NCI-H1105 (cell line): ENCODE measurements around the gene SLC25A13.
A peak's percentile ranks its signal among the peaks of the same experiment; 100 is the strongest.
"Not testable (repeated sequence)": the region's sequence is repeated elsewhere in the genome, so short reads cannot be mapped to it uniquely, and the experiment has no call there.

Experiments used
- DNase-seq: peaks from one replicate; lab custom pipeline; 2025; lab: John Stamatoyannopoulos, UW

Gene SLC25A13

DNA sequence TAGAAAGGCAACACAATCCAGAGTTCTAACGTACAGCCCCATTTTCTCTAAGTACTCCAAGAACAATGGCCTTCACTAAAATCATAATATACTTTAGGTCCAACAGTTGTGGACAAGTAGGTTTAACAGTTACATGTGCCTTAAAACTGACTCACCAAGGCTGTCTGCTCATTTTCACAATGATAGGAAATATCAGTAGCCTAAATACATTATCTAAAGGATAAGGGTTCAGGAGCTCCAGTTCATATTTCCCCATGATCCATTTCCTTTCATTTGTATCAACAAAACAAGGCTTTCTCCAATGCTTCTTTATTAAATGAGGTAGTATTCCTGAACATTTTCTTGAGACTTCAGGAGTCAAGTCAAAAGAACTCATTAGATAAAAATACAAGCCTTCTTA, 164.0 kb downstream of the SLC25A13 start:
- no peak for DNase-seq

DNA sequence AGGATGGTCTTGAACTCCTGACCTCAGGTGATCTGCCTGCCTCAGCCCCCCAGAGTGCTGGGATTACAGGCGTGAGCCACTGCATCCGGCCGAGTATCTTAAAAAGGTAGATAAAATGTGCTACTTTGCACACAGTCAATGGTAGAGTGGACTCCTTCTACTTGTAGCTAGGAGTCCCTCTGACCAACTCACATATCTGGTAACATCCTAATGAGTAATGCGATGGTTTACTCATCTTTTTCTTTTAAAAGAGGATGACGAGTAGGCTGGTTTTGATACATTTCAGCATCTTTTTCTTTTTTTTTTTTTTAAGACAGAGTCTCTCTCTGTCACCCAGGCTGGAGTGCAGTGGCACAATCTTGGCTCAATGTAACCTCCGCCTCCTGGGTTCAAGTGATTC, 167.4 kb downstream of the SLC25A13 start:
- DNase-seq = not testable (repeated sequence)

DNA sequence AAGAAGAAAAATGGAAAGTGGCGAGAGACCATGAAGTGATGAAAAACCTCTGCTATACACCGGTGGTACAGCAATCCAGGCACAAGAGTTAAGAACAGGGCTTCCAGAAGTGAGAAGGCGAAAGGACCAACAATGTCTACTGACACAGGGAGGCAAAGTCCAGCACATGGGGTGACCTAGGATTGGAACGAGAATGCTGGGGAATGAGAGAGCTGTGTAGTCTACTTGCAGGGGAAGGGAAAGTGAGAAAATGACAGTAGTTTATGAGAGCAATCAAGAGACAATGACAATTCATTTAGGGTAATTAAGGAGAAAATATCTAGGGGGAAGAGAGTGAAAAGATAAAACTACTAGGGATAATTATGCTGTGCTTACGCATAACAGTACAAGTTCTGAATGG, 169.2 kb downstream of the SLC25A13 start:
- DNase-seq = no peak

DNA sequence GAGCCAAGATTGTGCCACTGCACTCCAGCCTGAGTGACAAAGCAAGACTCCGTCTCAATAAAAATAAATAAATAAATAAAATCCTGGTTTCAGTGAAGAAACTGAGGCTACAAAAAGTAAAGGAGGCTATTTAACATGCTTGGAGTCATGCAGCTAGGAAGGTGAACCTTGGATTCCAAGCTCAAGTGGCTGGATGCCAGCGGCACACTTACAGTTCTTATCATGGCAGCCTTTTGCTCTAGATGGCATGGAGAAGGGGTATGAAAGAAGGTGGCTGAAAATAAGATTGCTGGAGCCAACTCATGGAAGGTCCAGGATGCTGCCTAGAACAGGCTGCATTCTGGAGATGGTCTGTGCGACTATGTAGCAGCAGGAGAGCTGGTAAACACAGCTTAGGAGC, 170.0 kb downstream of the SLC25A13 start:
- DNase-seq = no peak

DNA sequence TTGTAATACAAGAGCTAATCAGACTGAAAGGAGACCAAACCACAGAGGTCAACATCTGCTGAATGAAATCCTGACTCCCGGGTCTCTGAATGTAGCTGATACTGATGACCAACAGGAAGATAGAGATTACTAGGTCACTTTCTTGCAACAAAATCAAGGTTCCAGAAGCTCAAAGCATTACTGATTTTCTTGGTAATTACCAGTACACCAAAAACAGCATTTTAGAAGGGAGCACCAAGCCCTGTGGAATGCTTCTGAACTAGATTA, 177.7 kb downstream of the SLC25A13 start:
- DNase-seq = no peak

DNA sequence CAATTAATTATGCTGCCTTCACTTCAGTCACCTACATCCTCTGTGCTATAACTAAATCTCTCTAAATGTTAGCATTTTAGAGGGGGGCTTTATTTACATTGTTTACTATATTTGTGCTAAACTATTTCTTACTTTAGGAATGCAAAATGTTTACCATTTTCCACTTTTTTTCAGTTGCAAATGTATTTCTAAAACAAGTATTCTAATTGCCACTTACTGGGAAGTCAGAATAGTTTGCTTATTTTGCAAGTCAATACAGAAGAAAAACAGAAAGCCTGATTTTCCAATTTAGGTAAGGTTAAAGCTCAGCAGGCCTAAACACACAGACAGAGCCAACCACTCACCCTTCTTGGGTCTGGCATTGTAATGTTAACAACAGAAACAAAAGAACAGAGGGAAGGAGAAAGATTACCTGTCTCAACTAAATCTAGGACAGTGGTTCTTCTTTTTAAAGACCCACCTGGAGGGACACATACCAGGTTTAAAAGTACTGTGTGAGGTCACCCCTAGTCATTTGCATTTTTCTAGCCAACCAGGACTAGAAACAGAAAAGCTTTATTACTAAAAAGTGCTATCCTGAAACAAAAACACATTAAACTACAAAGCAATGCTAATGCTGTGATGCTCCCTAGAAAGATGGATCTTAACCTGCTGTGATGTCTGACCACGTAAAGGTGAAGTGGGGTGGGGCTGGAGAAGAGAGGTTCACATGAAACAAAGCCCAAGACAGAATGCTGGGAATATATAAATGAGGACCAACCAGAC, 178.2 kb downstream of the SLC25A13 start:
- no peak for DNase-seq

DNA sequence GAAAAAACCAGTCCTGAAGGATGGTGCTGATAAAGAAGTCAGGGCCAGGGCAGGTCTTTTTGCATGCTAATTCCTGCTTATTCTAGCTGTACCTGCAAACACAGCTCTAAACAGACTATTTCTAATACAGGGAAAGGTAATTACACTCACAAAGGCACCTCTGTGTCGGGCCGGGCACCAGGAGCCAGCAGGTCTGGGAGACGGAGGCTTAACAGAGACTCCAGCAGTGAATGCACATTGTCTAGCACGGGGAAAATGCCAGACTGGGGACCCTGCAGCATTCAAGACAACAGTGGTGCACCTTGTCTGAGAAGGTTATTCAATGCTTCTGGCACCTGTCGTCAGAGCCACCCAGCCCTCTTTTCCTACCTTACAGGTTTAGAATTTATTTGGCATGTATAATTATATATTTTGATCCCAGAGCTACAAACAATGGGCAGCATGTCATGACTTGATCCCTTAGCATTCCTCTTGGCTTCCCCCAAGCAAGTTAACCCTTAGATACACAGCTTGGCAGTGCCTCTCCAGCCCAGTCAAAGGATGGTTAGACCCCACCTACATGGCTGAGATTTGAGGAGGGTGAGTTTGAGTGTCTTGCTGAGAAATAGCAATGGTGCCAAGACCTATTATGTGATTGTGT, 185.2 kb downstream of the SLC25A13 start:
- peak; percentile 97 for DNase-seq

DNA sequence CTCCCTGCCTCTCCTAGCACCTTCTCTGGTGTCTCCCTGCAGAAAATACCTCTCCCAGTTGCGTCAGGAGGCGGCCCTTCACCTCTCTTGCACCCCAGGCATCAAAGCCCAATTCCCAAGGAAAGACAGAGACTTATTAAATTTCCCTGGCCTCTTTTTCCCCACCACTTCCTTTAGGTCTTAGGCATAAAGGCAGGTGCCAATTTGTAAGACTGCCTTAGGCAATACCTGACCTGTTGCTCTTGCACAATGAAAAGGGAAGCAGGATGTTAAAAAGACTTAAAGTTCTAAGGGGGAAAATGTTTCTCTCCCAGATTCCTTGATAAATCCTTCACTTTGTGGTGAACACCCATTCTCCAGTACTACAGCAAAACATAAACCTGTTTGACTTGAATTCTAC, 186.7 kb downstream of the SLC25A13 start:
- DNase-seq = no peak

DNA sequence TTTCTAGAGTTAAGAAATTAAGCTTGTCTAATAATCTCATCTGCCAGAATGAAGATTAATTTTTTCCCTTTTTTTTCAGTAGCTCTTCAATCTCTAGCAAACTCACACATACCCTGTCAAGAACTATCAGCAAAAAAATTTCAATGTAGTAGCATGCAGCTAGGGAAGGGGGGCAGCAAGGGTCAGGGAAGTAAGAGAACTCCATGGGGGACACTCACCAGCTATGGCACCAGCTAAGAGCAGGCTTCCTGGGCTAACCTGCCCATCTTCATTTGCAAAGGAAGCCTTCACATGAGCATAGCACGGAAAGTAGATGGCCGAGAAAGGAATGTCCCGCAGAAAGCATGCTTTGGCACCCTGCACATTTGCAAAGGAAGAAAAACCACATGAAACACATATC, 190.4 kb downstream of the SLC25A13 start:
- DNase-seq = peak; percentile 32

DNA sequence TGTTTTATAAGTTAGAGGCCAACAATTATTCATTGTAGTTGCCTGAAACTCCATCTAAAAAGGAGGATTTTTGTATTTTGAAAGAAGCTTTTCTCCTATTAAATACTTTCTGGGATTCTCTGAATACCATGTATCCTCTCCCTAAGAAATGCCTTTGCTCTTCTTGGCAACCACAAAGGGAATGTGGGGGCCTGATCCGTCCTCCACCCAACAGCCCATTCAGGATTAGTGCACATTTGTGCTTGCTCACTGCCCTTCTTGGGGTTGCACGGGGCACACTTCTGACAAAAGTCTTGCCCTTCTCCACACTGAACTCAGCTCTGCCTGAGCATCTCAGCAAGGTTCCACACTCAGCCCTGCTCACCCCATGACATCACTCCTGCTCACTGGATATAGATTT, 194.2 kb downstream of the SLC25A13 start:
- no peak for DNase-seq

DNA sequence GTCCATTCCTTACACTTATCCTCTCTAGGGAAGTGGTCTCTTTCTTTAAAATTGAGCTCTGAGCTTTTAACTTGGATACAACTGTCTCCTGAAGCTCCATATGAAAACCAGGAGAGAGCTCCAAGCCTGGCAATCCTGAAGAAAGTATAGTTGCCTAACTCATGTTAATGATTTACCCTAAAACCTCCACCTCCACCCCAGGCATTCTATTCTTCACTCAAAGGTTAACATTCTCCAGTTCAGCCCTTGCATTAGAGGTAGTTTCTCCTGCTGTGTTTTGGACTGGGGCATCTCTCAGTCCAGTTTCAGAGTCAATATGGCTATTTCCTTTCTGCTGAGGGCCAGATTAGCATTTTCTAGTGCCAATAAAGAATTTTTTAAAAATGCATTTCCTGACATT, 195.5 kb downstream of the SLC25A13 start:
- DNase-seq = no peak

DNA sequence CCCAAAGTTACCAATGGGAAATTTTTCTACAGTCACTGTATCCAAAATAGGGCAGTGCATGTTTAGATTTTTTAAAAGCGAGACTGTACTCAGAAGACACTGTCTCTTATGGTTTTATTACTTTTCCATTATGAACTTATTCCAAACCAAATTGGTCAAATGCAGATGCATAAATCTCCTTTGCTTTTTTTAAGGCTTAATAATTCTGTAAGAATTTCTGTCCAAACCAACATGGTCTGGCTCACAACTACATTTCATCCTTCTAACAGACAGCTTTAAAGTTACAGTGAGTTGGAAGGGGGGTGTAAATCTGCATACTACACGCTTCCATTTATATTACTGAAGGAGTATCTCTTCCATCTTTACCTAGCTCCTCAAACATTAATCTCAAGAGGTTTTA, 199.2 kb downstream of the SLC25A13 start:
- DNase-seq = no peak

DNA sequence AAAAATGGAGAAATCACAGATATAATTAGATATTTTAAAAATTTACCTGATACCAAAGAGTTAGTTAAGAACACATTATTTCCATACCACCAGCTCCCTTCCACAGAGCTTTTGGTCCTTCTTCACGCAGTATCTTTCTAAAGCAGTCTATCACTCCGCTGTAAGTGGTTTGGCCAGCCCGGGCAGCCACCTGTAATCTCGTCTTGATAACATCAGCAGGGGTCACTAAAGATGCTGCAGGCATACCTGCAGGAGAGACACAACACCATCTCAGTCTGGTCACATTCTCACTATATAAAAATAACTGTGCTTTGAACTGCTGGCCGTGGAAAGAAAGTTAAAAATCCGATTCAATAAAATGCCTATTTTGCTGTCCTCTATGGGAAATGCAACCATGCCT, 200.1 kb downstream of the SLC25A13 start:
- DNase-seq = no peak

DNA sequence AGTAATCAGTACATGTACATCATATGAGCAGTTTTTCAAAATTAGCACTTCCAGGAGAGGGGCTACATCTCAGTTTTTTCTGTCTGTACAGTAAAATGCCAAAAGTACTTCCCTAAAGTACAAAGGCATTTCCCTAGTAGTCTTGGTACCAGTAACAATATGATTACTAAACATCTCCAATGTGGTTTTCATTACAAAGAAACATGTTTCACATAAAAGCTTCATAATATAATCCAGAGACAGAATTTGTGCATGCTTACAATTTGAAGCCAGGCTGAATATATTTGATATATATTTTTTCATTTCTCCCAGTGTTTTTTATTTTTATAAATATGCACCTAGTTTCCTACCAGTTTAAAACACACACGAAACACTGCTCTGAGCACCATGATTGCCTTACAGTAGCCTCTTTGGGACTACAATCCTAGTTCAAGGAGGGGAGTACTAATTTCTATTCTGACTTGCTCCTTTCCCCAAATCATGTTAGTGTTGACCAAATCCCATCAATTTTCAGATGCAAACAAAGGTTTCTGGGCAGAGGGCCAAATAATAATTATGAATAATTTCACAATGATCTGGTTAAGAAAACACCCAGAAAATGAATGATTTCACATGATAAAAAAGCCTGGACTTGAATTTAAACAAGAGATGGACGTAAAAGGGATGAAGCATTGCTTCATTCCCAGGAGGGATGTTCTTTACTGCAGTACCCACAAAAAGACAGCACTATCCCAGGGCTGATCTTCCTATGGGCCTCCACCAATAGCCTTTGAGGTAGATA, 201.3 kb downstream of the SLC25A13 start:
- peak; percentile 47 for DNase-seq

DNA sequence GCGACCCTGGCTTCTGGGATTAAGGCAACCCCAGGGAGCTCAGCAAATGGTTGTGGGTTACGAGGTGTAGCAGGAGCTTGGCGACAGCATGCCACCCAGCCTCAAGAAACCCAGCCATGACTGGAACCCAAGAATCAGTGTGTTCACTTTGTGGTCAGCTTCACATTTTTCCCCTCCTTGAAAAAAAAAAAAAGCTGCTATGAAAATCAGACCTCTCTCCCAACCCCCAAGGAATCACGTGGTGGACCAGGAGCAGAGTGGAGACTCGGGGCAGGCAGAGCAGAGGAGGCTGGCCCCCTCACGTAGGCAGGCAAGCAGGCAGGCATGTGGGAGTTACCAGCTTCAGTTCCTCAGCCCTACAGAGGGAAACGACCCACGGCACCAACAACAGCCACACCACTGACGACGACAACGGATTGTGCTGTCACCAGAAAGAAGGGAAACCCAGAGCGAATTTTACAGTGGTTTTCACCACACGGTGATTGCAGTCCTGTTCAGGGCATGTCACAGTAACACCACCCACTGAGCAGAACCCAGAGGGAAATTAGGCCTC, 203.4 kb downstream of the SLC25A13 start:
- DNase-seq = no peak

DNA sequence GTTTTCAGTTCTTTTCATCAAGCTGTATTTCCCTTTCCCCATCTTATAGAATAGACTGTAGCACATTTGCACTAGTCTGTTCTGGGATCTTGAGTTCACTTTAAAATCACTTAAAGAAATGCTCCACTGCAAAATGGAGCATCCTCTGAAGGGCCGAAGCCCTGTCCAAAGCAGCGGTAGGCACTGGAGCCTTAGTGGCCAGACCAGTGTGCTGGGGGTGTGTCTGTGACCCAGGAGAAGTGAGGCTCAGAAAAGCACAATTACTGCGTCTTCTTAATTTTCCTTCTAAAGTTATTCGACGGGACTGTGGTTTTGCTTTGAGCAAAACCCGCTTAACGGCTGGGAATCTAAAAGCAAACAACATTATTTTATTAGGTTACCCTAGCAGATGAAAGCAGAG, 205.7 kb downstream of the SLC25A13 start:
- DNase-seq = no peak

DNA sequence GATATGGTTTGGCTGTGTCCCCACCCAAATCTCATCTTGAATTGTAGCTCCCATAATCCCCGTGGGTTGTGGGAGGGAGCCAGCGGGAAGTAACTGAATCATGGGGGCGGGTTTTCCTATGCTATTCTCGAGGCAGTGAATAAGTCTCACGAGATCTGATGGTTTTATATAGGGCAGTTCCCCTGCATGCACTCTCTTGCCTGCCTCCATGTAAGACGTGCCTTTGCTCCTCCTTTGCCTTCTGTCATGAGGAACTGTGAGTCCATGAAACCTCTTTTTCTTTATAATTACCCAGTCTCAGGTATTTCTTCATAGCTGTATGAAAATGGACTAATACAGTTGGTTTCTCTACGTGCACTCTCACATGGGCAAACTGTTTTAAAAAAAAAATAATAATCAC, 207.7 kb downstream of the SLC25A13 start:
- DNase-seq = no peak

DNA sequence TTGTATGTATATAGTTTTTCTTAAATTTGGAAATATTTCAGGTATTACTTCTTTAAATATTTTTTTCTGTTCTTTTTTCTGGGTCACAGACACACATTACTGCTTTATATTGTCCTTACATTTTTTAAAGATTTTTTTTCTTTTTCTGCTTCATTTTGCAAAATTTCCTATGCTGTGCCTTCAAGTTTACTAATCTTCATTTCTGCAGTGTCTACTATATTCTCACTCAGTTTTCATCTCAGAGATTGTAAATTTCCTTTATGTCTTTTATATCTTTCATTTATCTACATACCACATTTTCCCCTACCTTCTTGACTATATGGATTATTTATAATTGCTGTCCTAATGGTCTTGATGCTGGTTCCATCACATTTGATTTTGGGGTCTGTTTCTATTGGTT, 210.5 kb downstream of the SLC25A13 start:
- DNase-seq = no peak

DNA sequence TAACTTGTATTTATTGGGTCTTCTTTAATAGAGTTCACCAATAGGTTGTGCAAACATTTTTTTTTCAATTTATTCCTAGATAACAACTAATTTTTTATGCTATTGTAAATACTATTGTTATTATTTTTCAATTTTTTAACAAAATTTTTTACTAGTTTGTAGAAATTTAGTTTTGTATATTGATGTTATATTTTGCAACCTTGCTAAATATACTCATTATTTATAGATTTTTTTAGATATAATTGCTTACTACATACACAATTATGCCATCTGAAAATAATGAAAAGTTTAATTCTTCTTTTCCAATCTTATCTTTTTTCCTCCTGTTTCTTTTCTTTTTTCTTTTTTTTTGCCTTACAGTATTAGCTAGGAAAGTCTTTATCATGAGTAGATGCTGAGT, 216.9 kb downstream of the SLC25A13 start:
- no peak for DNase-seq

DNA sequence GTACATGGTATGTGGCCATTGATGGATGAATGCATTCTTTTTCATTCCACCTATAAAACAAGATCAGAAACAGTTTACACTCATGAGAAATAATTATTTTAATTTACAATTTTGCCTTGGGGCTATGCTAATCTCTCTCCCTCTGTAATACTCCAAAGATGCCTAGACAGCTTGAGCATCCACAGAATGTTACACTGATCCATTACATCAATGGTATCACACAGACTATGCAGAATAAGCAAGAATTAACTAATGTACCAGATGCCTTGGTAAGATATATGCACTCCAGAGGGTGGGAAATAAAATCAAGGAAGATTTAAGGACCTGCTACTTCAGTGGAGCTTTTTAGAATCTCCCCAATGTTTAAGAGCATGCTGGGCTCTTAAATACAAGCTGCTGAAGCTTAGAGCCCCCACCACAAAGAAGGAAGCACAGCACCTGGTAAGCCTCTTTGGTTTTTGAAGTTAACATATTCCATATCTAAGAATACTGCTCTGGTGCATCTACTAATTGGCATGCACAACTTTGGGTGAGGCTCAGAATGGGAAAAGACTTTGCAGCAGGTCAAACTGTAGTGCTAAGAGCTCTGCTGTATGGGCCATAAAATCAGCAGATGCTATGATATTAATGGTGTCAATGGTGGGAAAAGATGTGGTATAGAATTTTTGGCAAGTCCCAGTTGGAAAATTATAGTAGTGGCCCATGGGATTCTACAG, 219.6 kb downstream of the SLC25A13 start:
- no peak for DNase-seq

DNA sequence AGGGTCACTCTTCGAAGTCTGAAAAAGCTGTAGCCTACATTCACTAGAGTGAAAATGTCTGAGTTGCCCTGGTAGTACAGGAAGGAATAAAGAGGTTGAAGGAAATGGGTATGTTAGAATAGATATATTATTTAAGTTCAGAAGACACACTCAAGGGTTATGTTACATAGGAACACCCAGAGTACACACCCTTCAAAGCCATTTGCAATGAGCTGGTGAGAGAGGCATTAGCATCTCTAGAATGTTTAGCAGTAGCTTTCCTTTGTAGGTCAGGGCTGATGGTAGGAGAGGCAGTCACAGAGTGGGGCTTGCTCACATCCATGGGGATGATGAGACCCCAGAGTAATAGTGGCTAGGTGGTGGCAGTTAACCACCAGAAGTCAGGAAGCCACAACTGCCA, 221.2 kb downstream of the SLC25A13 start:
- no peak for DNase-seq

DNA sequence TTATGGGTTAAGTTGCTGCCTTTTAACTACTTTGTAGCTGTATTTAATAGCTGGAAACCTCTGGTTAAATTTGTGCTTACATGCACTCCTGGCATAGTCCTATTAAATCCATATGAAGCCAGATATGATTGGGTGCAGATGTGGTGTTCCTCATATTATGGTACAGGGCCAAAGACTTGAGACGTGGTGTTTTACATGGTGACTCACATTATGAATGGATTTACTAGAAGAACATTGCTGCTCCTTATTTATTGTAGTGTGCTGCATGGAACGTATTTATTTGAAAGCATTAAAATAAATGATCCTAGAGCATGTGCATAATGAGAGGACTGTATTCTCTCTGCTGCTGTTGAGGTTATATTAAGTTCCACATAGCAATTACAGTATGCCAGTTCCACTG, 224.1 kb downstream of the SLC25A13 start:
- DNase-seq = no peak
